Smooth muscle cell (in vitro differentiated cells): ENCODE results near the gene AQP3. TPM values are rescaled to one million over a fixed set of nuclear protein-coding genes. Genes with fewer than 3 reads are reported as not detected.
"Not testable (repeated sequence)": the region's sequence is repeated elsewhere in the genome, so short reads cannot be mapped to it uniquely, and the experiment has no call there.

Experiments
- DNase-seq: peaks from one replicate; lab custom pipeline; 2025; ENCODE audit not compliant: unreplicated experiment; lab: John Stamatoyannopoulos, UW
- H2AFZ ChIP-seq: fragments of 200-600 bp; sonication (generic); 2 replicates; pipeline ENCODE4 v1.6.0; 2016; ENCODE audit warnings: antibody characterized with exemption, low read depth, mild to moderate bottlenecking
- H3F3A ChIP-seq: fragments of 200-600 bp; sonication (generic); 2 replicates; pipeline ENCODE4 v1.6.0; 2017; ENCODE audit warnings: antibody characterized with exemption, low read depth
- H3K27ac ChIP-seq: fragments of 200-600 bp; sonication (generic); 2 replicates; pipeline ENCODE4 v1.5.1; 2016; ENCODE audit warnings: low read depth, mild to moderate bottlenecking
- H3K27me3 ChIP-seq: fragments of 200-600 bp; sonication (generic); 2 replicates; pipeline ENCODE4 v1.6.1; 2016; ENCODE audit warnings: low read depth, mild to moderate bottlenecking
- H3K36me3 ChIP-seq: fragments of 200-600 bp; sonication (generic); 2 replicates; pipeline ENCODE4 v1.5.1; 2016; ENCODE audit warnings: low read depth
- H3K4me1 ChIP-seq: fragments of 200-600 bp; sonication (generic); 2 replicates; pipeline ENCODE4 v1.5.1; 2016; ENCODE audit warnings: low read depth
- H3K4me2 ChIP-seq: fragments of 200-600 bp; sonication (generic); 2 replicates; pipeline ENCODE4 v1.6.0; 2016; ENCODE audit warnings: mild to moderate bottlenecking
- H3K4me3 ChIP-seq: fragments of 200-600 bp; sonication (generic); 2 replicates; pipeline ENCODE4 v1.5.1; 2016; ENCODE audit warnings: mild to moderate bottlenecking
- H3K79me2 ChIP-seq: fragments of 200-600 bp; sonication (generic); 2 replicates; pipeline ENCODE4 v1.6.0; 2016; ENCODE audit warnings: low read depth, mild to moderate bottlenecking
- H3K9ac ChIP-seq: fragments of 200-600 bp; sonication (generic); 2 replicates; pipeline ENCODE4 v1.6.0; 2016; ENCODE audit warnings: low read depth
- H3K9me3 ChIP-seq: fragments of 200-600 bp; sonication (generic); replicated peaks from 2 replicates; pipeline ENCODE4 v1.5.1; 2016; ENCODE audit warnings: low read depth
- H4K20me1 ChIP-seq: fragments of 200-600 bp; sonication (generic); 2 replicates; pipeline ENCODE4 v1.6.0; 2016; ENCODE audit warnings: low read depth
- WGBS: methylation state at CpG from one replicate; pipeline ENCODE4 v1.1.7; 2016; ENCODE audit warnings: low lambda C conversion rate; 5-methylcytosine and 5-hydroxymethylcytosine counted together
- polyA plus RNA-seq: library from polyadenylated mRNA; unstranded; fragments of >200 nt; fragmentation: Nextera tagmentation; extraction: Ambion mirVana; gene quantifications from 2 replicates; pipeline ENCODE4 v1.2.1, GENCODE V29; 2016
- total RNA-seq: library from RNA; depleted of rRNA; stranded (reverse); fragments of >200 nt; gene quantifications from 2 replicates; pipeline ENCODE4 v1.2.3, GENCODE V29; 2014
- TF ChIP-seq, protein P1 (sequence below): fragments of 200-600 bp; sonication (generic); IDR thresholded peaks from 2 replicates; pipeline ENCODE4 v1.5.1; 2017; ENCODE audit warnings: borderline replicate concordance, mild to moderate bottlenecking, antibody characterized with exemption; ENCODE audit not compliant: insufficient read depth, poor library complexity, severe bottlenecking

Gene AQP3
- total and polyA plus RNA-seq, 2 experiments from 2014 or later, result 20.9 to 30.8 TPM

GRCh38 chr9:33404788-33405362 lies 42.5 kb downstream of the AQP3 start:
- H3K9me3 ChIP-seq, result no peaks in the 10 kb centered on the region
- no peaks in the 10 kb centered on the region for H3K79me2 ChIP-seq
- no peak overlapping the region for H3K4me2 ChIP-seq
- no peaks in the 10 kb centered on the region for H3F3A ChIP-seq
- H3K27me3 ChIP-seq, result no peaks in the 10 kb centered on the region
- 79% methylated on average over 4 of the region's 4 CpGs for WGBS
- no peaks in the 10 kb centered on the region for H3K4me1 ChIP-seq
- no peak overlapping the region for H2AFZ ChIP-seq
- TF ChIP-seq, protein P1, sequence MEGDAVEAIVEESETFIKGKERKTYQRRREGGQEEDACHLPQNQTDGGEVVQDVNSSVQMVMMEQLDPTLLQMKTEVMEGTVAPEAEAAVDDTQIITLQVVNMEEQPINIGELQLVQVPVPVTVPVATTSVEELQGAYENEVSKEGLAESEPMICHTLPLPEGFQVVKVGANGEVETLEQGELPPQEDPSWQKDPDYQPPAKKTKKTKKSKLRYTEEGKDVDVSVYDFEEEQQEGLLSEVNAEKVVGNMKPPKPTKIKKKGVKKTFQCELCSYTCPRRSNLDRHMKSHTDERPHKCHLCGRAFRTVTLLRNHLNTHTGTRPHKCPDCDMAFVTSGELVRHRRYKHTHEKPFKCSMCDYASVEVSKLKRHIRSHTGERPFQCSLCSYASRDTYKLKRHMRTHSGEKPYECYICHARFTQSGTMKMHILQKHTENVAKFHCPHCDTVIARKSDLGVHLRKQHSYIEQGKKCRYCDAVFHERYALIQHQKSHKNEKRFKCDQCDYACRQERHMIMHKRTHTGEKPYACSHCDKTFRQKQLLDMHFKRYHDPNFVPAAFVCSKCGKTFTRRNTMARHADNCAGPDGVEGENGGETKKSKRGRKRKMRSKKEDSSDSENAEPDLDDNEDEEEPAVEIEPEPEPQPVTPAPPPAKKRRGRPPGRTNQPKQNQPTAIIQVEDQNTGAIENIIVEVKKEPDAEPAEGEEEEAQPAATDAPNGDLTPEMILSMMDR, result no peak
- DNase-seq, result no peak
- H3K27ac ChIP-seq, result no peak overlapping the region
- H3K4me3 ChIP-seq, result no peak overlapping the region
- H3K36me3 ChIP-seq, result no peaks in the 10 kb centered on the region
- H3K9ac ChIP-seq, result no peak overlapping the region
- no peaks in the 10 kb centered on the region for H4K20me1 ChIP-seq

DNA sequence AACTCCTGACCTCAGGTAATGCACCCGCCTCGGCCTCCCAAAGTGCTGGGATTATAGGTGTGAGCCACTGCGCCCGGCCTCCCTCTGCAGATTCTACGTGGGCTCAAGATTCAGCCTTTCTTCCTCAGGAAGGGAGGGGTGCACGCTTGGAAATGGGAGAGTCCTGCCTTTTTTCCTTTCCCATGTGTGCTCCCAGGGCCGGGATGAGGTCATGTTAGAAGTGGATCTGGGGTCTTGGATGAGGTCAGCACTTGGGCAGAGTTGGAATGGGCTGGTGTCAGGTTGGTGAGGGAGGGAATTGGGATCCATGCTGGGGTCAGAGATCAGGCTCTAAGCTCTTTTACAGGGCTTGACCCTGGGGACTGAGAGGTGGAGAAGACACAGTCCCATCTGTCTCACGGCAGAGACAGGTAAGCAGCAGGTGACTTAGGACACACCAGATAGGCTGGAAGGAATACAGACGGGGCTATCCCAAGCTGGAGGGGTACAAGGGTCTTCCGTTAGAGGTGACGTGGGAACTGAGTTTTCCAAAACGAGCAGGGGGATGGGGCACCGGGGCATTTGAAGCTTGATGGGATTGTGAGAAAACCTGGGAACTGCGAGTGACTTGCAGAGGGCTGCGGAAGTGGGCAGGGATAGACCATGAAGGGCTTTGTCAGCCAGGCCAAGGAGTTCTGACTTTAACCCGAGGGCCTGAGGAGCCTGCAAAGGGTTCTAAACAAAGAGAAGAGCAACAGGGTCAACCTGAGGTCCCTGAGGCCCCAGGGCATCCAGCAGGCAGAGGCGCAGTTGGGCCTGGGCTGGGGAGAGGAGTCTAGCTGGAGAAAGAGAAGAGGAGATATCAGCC lies 43.2 kb downstream of the AQP3 start:
- no peaks in the 10 kb centered on the region for H3K4me1 ChIP-seq

GRCh38 chr9:33402371-33402770 lies 45.0 kb downstream of the AQP3 start, which contains the start of gene AQP7:
Gene AQP7, minus strand, starts transcription at chr9:33402568. Its CDS starts 1,306 bp downstream, at chr9:33401262.
- H3K4me2 ChIP-seq, DNase-seq: not testable (repeated sequence)
- whole genome bisulfite sequencing, result 92% methylated on average over 10 of the region's 10 CpGs

More for the DNA sequence above, 43.2 kb downstream of the AQP3 start:
- no peaks in the 10 kb centered on the region for H3K36me3 ChIP-seq
- H3K9ac ChIP-seq, result no peak overlapping the region
- H3K27me3 ChIP-seq, result no peaks in the 10 kb centered on the region
- H4K20me1 ChIP-seq, result no peaks in the 10 kb centered on the region
- no peak overlapping the region for H3K4me3 ChIP-seq
- 88% methylated on average over 17 of the region's 17 CpGs for WGBS
- no peak overlapping the region for H3K27ac ChIP-seq
- TF ChIP-seq, protein P1, result no peak
- no peaks in the 10 kb centered on the region for H3K9me3 ChIP-seq
- no peak for DNase-seq
- no peak overlapping the region for H3K4me2 ChIP-seq
- no peaks in the 10 kb centered on the region for H3K79me2 ChIP-seq
- no peaks in the 10 kb centered on the region for H3F3A ChIP-seq
- H2AFZ ChIP-seq, result no peak overlapping the region

DNA sequence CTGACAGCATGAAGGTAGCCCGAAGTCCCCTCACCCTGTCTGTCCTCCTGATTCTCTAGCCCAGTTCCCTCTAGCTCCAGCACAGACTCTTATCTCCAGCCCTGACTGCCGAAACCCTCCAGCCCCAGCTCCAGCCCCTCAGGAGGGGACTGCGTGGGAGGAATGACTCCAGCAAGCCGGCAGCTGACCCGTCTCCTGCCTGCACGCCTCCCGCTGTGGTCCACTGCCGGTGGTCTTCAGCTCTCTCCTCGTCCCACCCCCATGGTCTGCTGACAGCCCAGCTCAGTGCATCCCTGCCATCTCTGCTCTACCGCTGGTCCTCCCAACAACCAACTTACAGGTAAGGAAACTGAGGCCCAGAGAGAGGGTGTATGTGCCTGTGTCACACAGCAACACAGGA lies 45.6 kb downstream of the AQP3 start:
- H3K9ac ChIP-seq, H4K20me1 ChIP-seq, DNase-seq, H3K36me3 ChIP-seq, H3K4me3 ChIP-seq, H3K79me2 ChIP-seq, H3F3A ChIP-seq, H3K9me3 ChIP-seq, H3K27ac ChIP-seq, H2AFZ ChIP-seq, H3K4me1 ChIP-seq, H3K27me3 ChIP-seq, H3K4me2 ChIP-seq: not testable (repeated sequence)
- 53% methylated on average over 10 of the region's 10 CpGs for WGBS

More at GRCh38 chr9:33402371-33402770, 45.0 kb downstream of the AQP3 start, which contains the start of gene AQP7:
- not testable (repeated sequence) for H4K20me1 ChIP-seq, H2AFZ ChIP-seq, H3K4me3 ChIP-seq, H3K79me2 ChIP-seq, H3K27ac ChIP-seq, H3K9ac ChIP-seq, H3K36me3 ChIP-seq, H3K4me1 ChIP-seq, H3F3A ChIP-seq, H3K9me3 ChIP-seq, H3K27me3 ChIP-seq

- DNase-seq, H3K27me3 ChIP-seq, H3K36me3 ChIP-seq, H3K27ac ChIP-seq, H4K20me1 ChIP-seq, H3K9me3 ChIP-seq, H3K4me3 ChIP-seq, H2AFZ ChIP-seq, H3K9ac ChIP-seq, H3K4me1 ChIP-seq, H3K4me2 ChIP-seq, H3F3A ChIP-seq, H3K79me2 ChIP-seq: not testable (repeated sequence)
- 84% methylated on average over 4 of the region's 4 CpGs for WGBS
Measured at GRCh38 chr9:33399047-33399446, 48.3 kb downstream of the AQP3 start.

DNA sequence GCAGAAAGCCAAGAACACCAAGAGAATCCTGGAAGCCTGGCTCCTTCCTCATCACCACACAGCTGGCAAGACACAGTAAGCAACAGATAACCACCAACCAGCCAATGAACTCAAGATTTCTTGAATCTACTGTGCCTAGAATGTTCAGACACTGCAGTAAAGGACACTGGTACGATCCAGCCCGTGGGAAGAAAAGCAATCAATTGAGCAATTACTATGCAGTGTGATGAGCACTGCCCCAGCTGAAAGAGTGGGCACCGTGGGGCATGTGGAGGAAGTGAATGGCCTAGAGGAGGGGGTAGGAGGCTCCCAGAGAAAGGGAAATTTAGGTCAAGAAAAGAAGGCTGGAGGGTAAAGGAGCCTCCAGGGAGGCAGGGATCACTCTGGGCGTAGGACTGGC lies 49.6 kb downstream of the AQP3 start:
- DNase-seq, H4K20me1 ChIP-seq, H3K9ac ChIP-seq, H3F3A ChIP-seq, H3K4me1 ChIP-seq, H3K4me3 ChIP-seq, H3K4me2 ChIP-seq, H2AFZ ChIP-seq, H3K27me3 ChIP-seq, H3K79me2 ChIP-seq, H3K36me3 ChIP-seq, H3K9me3 ChIP-seq, H3K27ac ChIP-seq: not testable (repeated sequence)
- 82% methylated on average over 3 of the region's 4 CpGs for WGBS
